GM08714 (cell line): ENCODE data around the gene AGFG1.
"Not testable (repeated sequence)": the region's sequence is repeated elsewhere in the genome, so short reads cannot be mapped to it uniquely, and the experiment has no call there.

Experiments used
- H3K4me3 ChIP-seq: fragments of 200-500 bp; sonication (Bioruptor generic); 2 replicates; pipeline ENCODE4 v1.5.1; 2014; ENCODE audit warnings: mild to moderate bottlenecking, low read length, inconsistent platforms
- ZNF274 ChIP-seq: IDR thresholded peaks from 2 replicates; pipeline ENCODE4 v1.6.1; 2012; ENCODE audit warnings: mild to moderate bottlenecking, low read depth, low read length

Gene AGFG1

GRCh38 chr2:227576812-227577211 lies 104.9 kb downstream of the AGFG1 start:
- no peak for TF ChIP-seq ZNF274
- H3K4me3 ChIP-seq = no peak overlapping the region

DNA sequence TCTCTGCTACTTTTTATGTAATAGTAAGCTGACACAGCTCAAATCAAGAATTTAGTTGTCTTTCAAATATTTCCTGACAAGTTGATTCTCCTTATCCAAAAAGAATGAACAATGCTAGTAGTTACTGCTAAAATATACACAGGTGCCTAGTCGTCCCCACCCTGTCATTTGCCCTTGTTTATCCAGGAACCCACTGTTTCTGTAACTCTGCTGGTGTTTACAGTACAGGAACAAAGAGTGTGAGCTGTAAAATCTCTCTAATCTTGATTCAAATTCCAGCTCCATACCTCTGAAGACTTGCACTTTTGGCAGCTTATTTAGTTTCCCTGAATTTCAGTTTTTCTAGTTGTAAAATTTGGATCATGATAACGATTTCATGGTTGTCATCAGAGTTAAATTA lies 105.6 kb downstream of the AGFG1 start:
- no peak overlapping the region for H3K4me3 ChIP-seq

GRCh38 chr2:227578642-227579041 lies 106.7 kb downstream of the AGFG1 start:
- no peak overlapping the region for H3K4me3 ChIP-seq
- no peak for TF ChIP-seq ZNF274

More for the DNA sequence above, 105.6 kb downstream of the AGFG1 start:
- no peak for TF ChIP-seq ZNF274

- H3K4me3 ChIP-seq = no peak overlapping the region
- TF ChIP-seq ZNF274 = no peak
Measured at GRCh38 chr2:227579791-227580190, 107.8 kb downstream of the AGFG1 start.

- no peak overlapping the region for H3K4me3 ChIP-seq
- no peak for TF ChIP-seq ZNF274
Measured at GRCh38 chr2:227582369-227582768, 110.4 kb downstream of the AGFG1 start.

DNA sequence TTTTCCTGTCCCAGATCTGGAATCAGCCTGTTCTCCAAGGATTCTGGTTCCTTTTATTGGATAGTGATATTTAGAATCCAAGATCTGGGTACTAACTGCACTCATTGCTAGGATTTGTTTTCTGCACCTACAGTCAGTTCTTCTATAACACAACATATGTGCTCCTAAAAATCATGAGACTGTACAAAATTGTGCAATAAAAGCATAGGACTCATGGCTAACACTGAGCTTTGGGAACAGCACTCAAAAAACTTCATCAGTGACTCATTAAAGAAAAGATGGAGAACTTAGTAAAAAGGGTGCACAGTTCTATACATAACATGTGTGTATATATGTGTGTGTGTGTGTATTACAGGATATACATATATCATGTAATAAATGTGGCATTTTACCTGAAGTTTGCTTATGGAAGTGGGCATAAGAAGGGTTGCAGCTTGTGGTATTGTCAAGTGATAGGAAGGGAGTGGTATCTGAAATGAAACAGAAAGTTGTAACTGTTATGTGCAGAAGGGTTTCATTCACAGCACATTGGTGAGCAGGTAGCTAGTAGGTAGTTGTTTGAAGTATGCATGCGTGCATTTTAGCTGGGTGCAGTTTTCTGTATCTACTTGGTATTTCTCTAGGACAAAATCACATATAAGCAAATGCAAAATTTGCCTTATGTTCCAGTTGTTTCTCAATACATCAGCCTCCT lies 120.9 kb downstream of the AGFG1 start:
- no peak overlapping the region for H3K4me3 ChIP-seq
- TF ChIP-seq ZNF274 = no peak

GRCh38 chr2:227595797-227596196 lies 123.8 kb downstream of the AGFG1 start:
- H3K4me3 ChIP-seq = no peak overlapping the region
- no peak for TF ChIP-seq ZNF274

DNA sequence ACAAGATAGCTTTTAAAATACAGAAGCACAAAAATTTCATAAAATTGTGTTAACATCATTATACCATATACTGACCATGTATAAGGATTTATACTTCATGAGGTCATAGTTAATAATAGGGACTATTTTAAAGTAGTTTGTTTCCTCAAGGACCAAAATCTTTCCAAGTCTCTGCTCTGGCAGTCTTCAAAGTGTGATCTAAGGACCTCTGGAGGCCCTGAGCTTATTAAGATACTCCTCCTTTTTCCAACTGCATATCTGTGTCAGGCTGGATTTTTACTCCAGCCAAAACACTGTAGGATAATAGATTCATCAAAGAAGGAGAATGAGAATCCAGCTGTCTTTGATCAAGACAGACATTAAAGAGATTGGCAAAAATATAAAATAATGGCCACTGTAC lies 125.1 kb downstream of the AGFG1 start:
- no peak overlapping the region for H3K4me3 ChIP-seq
- no peak for TF ChIP-seq ZNF274

DNA sequence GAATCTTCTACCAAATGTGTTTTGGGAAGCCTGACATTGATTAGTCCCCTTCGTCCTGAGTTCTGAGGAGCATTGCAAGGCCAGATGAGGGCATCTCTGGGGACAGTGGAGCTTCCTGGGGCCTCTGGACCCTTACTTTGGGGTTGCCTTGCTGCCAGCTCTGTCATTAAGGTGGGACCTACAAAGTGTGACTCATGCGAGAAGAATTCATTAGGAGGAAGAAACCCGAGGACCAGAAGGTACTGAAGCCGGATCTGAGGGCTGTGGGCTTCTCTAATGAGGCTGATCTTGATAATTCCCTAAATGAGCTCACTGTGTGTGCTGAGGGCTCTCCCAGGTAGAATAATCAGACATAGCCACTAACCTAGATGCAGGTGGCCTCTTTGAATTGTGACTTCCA lies 126.0 kb downstream of the AGFG1 start:
- no peak for TF ChIP-seq ZNF274
- H3K4me3 ChIP-seq = no peak overlapping the region

DNA sequence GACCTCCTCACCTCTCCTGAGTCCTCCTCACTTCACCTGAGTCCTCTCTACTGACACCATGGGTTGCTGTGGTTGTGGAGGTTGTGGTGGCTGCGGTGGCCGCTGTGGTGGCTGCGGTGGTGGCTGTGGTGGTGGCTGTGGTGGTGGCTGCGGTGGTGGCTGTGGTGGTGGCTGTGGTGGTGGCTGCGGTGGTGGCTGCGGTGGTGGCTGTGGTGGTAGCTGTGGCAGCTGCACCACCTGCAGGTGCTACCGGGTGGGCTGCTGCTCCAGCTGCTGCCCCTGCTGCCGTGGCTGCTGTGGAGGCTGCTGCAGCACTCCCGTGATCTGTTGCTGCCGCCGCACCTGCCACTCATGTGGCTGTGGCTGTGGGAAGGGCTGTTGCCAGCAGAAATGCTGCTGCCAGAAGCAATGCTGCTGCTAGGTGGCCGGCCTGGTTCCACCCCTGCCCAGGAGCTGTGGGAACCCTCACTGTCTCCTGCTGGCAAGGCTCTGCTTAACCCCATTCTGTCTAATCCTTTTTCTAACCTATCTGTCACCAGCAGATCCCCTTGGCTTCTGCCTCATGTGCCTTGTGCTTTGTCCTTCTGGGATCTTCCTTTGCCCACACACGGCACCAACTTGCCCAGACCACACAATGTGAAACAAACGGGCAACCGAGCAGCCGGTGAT lies 127.0 kb downstream of the AGFG1 start, which contains the start of gene SCYGR2:
TSS of gene SCYGR2 (plus strand) at position 59 of the 669 bp plus-strand sequence. CDS start at position 59, 0 bp downstream.
- H3K4me3 ChIP-seq = not testable (repeated sequence)

GRCh38 chr2:227602358-227602757 lies 130.4 kb downstream of the AGFG1 start:
- no peak for TF ChIP-seq ZNF274
- no peak overlapping the region for H3K4me3 ChIP-seq

DNA sequence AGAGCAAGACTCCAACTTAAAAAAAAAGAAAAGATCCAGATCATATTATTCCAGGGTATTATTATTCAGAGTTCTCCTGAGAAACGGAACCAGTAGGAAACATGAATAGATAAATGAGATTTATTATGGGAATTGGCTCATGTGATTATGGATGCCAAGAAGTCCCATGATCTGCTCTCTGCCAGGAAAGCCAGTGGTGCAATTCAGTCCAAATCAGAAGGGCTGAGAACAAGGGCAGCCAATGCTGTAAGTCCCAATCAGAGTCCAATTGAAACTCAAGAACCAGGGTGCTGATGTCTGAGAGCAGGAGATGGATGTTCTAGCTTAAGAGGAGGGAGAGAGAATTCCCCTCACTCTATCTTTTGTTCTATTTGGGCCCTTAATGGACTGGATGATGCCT lies 134.5 kb downstream of the AGFG1 start:
- no peak overlapping the region for H3K4me3 ChIP-seq
- TF ChIP-seq ZNF274 = no peak

- H3K4me3 ChIP-seq = no peak overlapping the region
- TF ChIP-seq ZNF274 = no peak
Measured at GRCh38 chr2:227607941-227608340, 136.0 kb downstream of the AGFG1 start.

DNA sequence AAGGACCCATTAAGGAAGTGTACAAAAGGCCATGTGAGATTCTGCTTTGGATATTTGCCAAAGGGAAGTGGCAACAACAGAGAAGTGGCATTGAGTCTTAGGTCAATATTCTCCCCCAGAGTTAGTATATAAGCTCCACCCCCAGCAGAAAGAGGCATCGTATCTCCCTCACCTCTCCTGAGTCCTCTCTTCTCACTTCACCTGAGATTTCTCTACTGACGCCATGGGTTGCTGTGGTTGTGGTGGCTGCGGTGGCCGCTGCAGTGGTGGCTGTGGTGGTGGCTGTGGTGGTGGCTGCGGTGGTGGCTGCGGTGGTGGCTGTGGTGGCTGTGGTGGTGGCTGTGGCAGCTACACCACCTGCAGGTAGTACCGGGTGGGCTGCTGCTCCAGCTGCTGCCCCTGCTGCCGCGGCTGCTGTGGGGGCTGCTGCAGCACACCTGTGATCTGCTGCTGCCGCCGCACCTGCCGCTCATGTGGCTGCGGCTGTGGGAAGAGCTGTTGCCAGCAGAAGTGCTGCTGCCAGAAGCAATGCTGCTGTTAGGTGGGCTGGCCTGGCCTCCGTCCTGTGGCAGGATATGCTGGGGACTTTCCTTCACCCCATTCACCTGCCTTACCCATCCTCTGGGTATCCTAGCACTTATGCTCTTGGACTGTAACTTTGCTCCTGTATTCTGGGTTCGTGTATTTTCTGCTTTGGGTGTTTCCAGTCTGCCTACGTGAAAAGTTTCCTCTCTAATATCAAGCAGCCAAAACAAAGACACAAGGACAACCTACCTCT lies 136.8 kb downstream of the AGFG1 start:
- no peak overlapping the region for H3K4me3 ChIP-seq
- no peak for TF ChIP-seq ZNF274

- TF ChIP-seq ZNF274 = no peak
- no peak overlapping the region for H3K4me3 ChIP-seq
Measured at GRCh38 chr2:227610123-227610522, 138.2 kb downstream of the AGFG1 start.
